Retina (tissue), 1 donor: Measurements from ENCODE around the gene GBA2.
A peak's percentile ranks its signal among the peaks of the same experiment; 100 is the strongest.

Source experiments
- DNase-seq: peaks from one replicate; pipeline ENCODE4 v3.0.0-alpha.2; 2016

Gene GBA2

DNA sequence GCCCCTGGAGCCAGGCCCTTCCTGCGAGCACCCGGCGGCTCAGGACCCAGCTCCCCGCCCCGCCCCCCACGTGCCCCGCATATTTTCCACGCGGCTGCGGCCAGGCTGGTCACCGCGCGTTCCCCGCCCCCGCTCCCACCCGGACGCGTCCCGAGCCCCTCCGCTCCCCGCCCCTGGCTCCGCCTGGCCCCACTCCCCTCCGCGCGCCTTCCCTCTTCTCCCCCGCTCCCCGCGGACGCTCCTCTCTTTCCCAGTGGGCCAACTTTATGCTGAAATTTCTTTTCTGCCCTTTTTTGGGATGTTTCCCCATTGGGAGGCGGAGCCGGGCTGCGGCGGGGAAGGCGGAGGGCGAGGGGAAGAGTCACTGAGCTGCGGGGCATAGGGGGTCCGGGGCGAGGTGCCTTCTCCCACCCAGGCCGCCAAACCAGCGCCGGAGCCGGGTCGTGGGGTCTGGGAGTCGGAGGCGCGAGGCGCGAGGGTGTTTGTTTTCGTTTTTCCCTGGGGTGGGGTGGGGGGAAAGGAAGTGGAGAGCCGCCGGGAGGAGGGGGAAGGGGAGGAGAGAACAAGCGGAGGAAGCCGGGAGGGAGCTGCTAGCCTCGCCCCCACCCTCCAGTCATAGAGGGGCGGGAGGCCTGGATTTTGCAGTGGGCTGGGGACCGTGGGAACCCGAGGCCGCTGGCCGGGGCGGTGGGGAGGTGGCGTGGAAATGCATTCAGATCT, 58.3 kb downstream of the GBA2 start:
- peak; percentile 44 for DNase-seq

DNA sequence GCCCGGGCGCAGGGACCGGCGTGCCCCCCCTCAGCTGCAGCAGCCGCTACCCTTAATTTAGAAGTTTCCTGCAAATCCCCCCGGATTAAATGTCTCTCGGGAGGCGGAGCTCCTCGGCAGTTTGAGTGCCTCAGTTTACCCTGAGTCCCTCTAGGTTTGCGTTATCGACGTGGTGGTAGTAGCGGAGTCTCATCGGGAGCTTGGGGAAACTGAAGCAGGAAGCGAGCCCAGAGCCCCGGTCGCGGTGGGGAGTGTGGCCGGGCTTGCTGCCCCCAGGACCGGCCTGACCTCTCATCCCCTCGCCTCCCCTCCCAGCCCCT, 58.8 kb downstream of the GBA2 start:
- DNase-seq = peak; percentile 57

DNA sequence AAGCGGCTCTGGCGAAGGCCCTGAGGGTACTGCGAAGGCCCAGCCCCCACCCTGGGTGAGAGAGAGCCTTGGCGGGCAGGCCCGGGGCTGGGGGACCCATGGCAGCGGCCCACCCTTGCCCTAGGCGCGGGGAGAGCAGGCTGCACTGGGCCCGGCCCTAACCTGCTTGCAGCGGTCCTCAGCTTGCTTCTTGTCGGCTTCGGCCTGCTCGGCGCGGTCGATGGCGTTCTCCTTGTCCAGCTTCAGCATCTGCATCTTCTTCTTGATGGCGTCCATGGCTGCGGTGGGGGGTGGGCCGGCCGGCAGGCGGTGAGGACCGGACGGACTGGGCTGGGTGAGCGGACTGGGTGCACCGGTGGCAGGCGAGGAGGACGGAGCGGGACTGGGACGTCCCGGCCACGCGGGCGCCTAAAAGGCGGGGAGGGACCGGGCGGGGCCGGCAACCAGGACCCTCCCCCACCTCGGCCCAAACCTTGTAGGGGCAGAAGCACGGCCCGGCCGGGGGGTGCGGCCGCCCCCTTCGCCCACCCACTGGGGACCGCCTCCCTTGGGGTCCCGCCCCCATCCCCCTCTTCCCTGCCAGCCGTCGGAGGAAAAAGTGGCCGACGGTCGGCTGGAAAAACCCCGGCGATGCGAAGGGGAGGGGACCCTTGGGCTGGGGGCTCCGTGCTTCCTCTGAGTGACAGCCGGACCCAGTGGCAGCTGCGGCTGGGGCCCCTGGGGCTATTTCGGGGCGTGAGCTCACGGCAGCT, 59.3 kb downstream of the GBA2 start, which contains the start of gene TPM2:
Gene TPM2 (minus strand): TSS at position 384 of the 752 bp plus-strand sequence. CDS start 108 bp downstream, at position 276.
- DNase-seq = peak; percentile 67

DNA sequence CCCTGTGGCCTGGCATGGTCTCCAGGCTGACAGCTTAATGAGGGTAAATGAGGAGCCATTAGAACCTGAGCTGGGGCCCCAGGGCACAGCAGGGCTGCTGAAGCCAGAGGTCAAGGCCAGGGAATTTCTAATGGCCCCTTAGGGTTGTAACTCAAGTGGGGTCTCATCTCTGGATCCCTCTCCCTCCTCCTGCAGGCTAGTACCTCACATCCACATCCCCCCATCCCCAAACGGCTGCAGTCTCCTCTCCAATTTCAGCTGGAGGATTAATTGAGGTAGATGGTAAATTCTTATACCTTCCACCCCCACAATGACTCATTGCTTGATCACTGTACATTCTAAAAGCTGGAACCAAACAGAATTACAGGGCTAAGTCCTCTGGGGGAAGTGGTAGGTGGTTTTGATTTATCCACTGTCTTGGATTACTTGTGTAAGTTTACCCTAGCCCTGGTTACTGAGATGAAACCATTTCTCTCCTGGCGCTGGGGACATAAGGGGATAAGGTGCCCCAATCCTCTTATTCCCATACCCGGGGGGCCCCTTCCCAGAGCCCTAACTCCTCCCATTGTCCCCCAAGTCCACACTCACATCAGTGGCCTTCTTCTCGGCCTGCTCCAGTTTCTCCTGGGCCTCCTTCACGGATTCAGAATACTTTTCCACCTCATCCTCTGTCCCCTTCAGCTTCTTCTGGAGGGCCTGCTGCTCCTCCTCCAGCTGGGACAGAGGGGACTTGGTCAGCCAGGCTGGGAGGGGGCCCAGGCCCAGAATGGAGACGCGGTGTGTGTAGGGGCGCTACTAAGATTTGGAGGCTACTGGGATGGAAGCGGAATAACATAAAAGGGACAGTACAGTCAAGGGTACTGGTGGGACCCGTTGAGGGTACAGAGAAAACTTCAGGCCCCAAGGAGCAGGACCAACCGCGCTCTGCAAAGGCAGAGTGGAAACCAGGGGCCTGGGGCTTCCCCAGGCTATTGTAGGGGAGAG, 60.2 kb downstream of the GBA2 start:
- DNase-seq = no peak

DNA sequence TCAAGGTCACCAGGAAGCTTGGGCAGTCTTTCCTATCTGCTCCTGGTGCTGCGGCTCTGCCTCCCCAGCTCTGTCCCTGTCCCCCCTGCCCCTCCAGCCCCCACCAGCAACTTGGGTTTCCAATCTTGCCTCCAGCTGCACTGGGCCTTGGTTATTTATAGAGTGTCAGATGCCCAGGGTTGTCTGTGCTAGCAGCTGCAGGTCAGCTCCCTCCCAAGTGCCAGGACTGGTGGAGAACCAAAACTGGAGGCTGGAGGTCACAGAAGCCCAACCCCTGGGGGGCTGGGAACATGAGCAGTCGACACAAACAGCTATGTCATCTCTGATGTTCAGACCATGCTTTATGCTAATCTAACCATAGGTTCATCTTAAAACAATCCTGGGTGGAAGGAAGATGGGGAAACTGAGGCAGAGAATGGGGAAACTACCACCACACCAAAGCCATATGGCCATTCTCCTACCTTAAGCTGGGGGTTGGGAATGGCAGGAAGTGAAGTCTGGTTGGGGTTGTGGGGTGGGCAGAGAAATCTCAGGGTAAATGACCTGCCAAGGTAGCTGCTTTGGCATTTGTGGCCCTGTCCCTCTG, 61.0 kb downstream of the GBA2 start:
- no peak for DNase-seq

DNA sequence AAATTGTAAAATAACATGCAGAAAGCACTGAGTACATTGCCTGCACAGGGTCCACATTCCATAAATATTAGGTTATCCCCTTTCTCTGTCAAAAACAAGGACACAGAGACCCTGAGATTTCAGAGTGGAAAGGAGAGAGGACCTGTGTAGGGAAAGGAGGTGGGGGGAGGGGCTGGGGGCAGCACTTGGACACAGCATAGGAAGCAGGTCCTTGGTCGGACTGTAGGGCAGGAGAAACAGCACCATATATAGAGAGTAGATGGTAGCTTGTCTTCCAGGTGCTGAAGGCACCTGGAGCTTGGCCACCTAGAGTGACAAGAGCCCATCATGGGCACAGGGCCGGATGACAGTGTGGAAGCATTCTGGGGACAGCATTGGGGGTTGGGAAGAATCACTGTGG, 61.7 kb downstream of the GBA2 start:
- DNase-seq = no peak
